Fibroblast of lung (primary cell): ENCODE measurements around the gene ASXL2.

Source experiments
- EZH2 ChIP-seq: IDR thresholded peaks from 2 replicates; pipeline ENCODE4 v1.5.1; 2012; ENCODE audit warnings: low read length, control low read depth, mild to moderate bottlenecking; ENCODE audit errors: missing control alignments
- TF ChIP-seq, protein P1 (sequence below), 2 donors: IDR thresholded peaks in 1 of 2; conservative IDR thresholded peaks in 1 of 2; 1 replicate in 1 of 2; 2 replicates in 1 of 2; pipeline ENCODE4 v1.5.1; 2011 to 2012; ENCODE audit warnings: low read length in 2 of 2, control low read depth in 1 of 2, inconsistent platforms in 1 of 2, low read depth in 1 of 2, mild to moderate bottlenecking in 1 of 2

GRCh38 chr2:25700221-25700660 is 178.0 kb downstream of the ASXL2 start:
- TF ChIP-seq, protein P1, sequence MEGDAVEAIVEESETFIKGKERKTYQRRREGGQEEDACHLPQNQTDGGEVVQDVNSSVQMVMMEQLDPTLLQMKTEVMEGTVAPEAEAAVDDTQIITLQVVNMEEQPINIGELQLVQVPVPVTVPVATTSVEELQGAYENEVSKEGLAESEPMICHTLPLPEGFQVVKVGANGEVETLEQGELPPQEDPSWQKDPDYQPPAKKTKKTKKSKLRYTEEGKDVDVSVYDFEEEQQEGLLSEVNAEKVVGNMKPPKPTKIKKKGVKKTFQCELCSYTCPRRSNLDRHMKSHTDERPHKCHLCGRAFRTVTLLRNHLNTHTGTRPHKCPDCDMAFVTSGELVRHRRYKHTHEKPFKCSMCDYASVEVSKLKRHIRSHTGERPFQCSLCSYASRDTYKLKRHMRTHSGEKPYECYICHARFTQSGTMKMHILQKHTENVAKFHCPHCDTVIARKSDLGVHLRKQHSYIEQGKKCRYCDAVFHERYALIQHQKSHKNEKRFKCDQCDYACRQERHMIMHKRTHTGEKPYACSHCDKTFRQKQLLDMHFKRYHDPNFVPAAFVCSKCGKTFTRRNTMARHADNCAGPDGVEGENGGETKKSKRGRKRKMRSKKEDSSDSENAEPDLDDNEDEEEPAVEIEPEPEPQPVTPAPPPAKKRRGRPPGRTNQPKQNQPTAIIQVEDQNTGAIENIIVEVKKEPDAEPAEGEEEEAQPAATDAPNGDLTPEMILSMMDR (conservative IDR thresholded peaks at IDR 0.05 in 1 of 2, IDR thresholded peaks at IDR 0.05 in 1 of 2; ENCODE audit: low read depth in 1 of 2, low read length in 2 of 2), result peak; percentile 72 to 86
- no peak for TF ChIP-seq EZH2
